ENCODE measurements around the gene CCNT2. TPM values are rescaled to one million over a fixed set of nuclear protein-coding genes. Genes with fewer than 3 reads are reported as not detected.

The CCNT2 gene
- total RNA-seq, 5 donors from 2014 or later (not counting 1 experiment from before 2014, with no cell fraction given) = 51.7 to 75.3 (median 62.6) TPM

DNA sequence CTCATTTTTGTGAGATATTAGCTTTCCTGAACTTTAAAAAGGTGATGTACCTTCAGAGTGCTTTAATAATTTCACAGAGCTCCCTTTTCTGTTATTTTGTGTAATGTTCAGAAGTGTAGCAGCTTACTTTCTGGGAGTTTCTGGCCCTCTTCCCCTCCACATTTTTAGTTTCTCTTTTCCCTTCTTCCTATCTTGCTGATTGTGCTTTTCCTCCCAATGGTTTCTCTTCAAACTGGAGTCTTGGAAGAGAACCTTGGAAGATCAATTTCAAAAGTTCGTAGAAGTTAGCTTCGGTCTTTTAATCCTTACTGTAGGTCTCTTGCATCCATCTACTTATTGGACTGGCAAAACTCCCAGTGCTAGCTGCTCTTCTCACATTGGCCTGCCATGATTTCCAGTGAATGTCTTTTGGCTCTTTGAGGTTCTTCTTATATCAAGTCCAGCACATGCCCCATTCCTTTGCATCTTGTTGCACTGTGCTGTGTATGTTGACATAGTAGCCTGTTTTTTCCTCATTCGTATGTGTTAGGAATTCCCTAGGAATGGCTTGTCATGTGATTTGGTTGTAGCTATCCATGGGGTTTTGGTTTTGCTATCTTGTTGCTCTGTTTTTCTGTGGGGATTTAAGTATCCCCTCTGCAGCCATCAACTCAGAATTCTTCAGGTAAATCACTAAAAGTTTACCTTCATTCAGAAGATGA is 7.8 kb downstream of the CCNT2 start:
- Mint-ChIP-seq H3K4me1 (peaks cover 74 to 87% (median 86%) of the 10 kb centered on the region in 3 donors), H3K9me3 (no peaks in the 10 kb centered on the region), H3K27me3 (no peaks in the 10 kb centered on the region), H3K4me3 (peak overlapping the region; percentile 11 to 60 (median 59)), H3K36me3 (peaks cover 31% of the 10 kb centered on the region), H3K27ac (peak overlapping the region; percentile 3 to 37)
- H3K36me3 ChIP-seq (ENCODE audit: control insufficient read depth in 2 of 2, extremely low read depth in 1 of 2, insufficient read depth in 1 of 2, low read length in 1 of 2) = peaks cover 3 to 25% of the 10 kb centered on the region in 2 donors
- ATAC-seq (replicated peaks in 1 of 4) = no peak
- POLR2A ChIA-PET = interaction anchor here in 1 of 2 donors (0.7 kb wide), 1 partner anchor 8 kb away, joined by 3 read pairs; the partner anchor contains the start of gene CCNT2
- peaks cover 23 to 24% of the 10 kb centered on the region in 2 experiments for H3K4me1 ChIP-seq (ENCODE audit: control insufficient read depth in 1 of 2, extremely low read depth in 1 of 2, insufficient read depth in 2 of 2, low read length in 2 of 2)
- no peak overlapping the region for H3K27ac ChIP-seq (ENCODE audit: low read length)
- no peaks in the 10 kb centered on the region for H3K9me3 ChIP-seq
- 91% methylated on average over 3 of the region's 3 CpGs for WGBS (ENCODE audit: insufficient coverage)
- CTCF ChIA-PET = interaction anchor here in 1 of 2 donors (1.1 kb wide), 1 partner anchor 8 kb away, joined by 3 read pairs; the partner anchor contains the start of gene CCNT2
- DNase-seq = no peak
- H3K27me3 ChIP-seq (replicated peaks in 1 of 2; ENCODE audit: control insufficient read depth in 2 of 2, extremely low read depth in 1 of 2, insufficient read depth in 2 of 2, low read length in 1 of 2) = no peaks in the 10 kb centered on the region
- no peak overlapping the region for H3K4me3 ChIP-seq (ENCODE audit: control insufficient read depth in 1 of 2, extremely low read depth in 1 of 2, low read length in 1 of 2)

DNA sequence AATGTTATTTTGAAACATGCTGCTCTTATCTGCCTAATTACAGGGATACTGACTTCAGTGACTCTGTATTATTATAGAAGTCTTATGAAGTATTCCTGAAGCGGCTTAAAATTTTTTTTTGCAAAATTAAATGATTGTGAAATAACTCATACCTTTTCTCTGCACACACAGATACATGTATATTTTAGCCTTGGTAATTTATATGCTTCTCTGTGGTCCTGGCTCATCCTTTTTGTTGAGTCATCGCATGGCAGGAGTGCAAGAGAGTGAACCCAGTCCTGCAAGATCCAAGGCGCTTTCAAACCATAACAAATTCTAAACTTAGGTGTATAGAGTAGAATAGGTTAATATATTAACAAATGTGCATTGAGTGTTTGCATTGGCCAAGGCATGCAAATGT is 8.6 kb downstream of the CCNT2 start:
- peaks cover 32% of the 10 kb centered on the region for H3K36me3 Mint-ChIP-seq
- peaks cover 73 to 87% (median 85%) of the 10 kb centered on the region in 3 donors for H3K4me1 Mint-ChIP-seq

DNA sequence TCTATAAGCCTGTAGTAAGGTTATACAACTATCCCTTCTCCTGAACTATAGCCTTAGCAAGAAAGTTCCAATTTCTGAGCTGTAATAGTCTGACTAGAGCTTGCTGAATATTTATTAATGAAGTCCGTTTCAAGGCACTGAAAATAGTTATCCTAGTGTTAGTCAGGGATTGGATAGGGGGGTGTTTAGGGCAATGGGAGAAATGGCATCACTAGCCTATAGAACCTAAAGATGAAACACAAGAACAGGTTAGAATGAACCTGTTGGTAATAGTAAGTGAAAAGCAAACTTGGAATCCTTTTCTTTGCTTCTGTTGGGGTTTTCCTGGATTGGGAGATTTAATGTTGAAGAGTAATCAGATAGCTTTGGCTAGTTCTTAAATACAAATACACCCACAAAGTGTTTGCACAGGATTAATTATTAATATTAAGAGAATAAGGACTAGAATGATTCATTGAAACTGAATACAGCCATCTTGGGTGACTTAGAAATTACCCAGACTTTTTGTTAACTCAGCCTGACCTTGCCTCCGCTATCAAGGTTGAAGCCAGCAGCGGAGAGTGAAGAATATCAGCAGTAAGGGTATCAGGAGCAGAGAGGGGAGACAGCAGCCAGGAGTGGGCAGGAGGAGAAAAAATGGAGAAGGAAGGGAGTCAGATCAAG is 14.4 kb downstream of the CCNT2 start:
- H3K27me3 ChIP-seq (replicated peaks in 1 of 2; ENCODE audit: control insufficient read depth in 2 of 2, extremely low read depth in 1 of 2, insufficient read depth in 2 of 2, low read length in 1 of 2) = no peaks in the 10 kb centered on the region
- peak overlapping the region in 1 of 3 donors; percentile 23 for H3K4me3 Mint-ChIP-seq
- ChIA-PET CTCF (interaction anchor here in 1 of 2 donors (1.0 kb wide), 1 partner anchor 34 kb away, joined by 3 read pairs; no protein-coding TSS in a partner anchor), POLR2A (interaction anchor here in 1 of 2 donors (1.2 kb wide), 1 partner anchor 89 kb away, joined by 3 read pairs; no protein-coding TSS in a partner anchor)
- H3K27ac ChIP-seq (ENCODE audit: low read length) = no peak overlapping the region
- H3K27ac Mint-ChIP-seq = no peak overlapping the region
- H3K4me3 ChIP-seq (ENCODE audit: control insufficient read depth in 1 of 2, extremely low read depth in 1 of 2, low read length in 1 of 2) = no peak overlapping the region
- no peak for ATAC-seq (replicated peaks in 1 of 4)
- peaks cover 13 to 25% of the 10 kb centered on the region in 2 experiments for H3K4me1 ChIP-seq (ENCODE audit: control insufficient read depth in 1 of 2, extremely low read depth in 1 of 2, insufficient read depth in 2 of 2, low read length in 2 of 2)
- no peaks in the 10 kb centered on the region for H3K27me3 Mint-ChIP-seq
- H3K36me3 ChIP-seq (ENCODE audit: control insufficient read depth in 2 of 2, extremely low read depth in 1 of 2, insufficient read depth in 1 of 2, low read length in 1 of 2) = peaks cover 0 to 6% of the 10 kb centered on the region in 2 donors
- 100% methylated on average over 3 of the region's 3 CpGs for WGBS (ENCODE audit: insufficient coverage)
- H3K9me3 ChIP-seq = no peaks in the 10 kb centered on the region
- H3K36me3 Mint-ChIP-seq = peaks cover 29% of the 10 kb centered on the region
- H3K4me1 Mint-ChIP-seq = peaks cover 66 to 77% (median 73%) of the 10 kb centered on the region in 3 donors
- H3K9me3 Mint-ChIP-seq = no peaks in the 10 kb centered on the region
- no peak for DNase-seq

More for the DNA sequence above, 8.6 kb downstream of the CCNT2 start:
- H3K27me3 Mint-ChIP-seq = no peaks in the 10 kb centered on the region
- CTCF ChIA-PET = interaction anchor here (1.1 to 1.3 kb wide), 4 partner anchors 9 to 523 kb away, joined by 3 to 4 read pairs (median 4); partner anchors contain the start of gene CCNT2 (in 1 of the 2)
- DNase-seq (no peak), ATAC-seq (replicated peaks in 1 of 4) (no peak)
- Histone ChIP-seq H3K4me1 (ENCODE audit: control insufficient read depth in 1 of 2, extremely low read depth in 1 of 2, insufficient read depth in 2 of 2, low read length in 2 of 2) (peaks cover 20 to 27% of the 10 kb centered on the region in 2 experiments), H3K27me3 (replicated peaks in 1 of 2; ENCODE audit: control insufficient read depth in 2 of 2, extremely low read depth in 1 of 2, insufficient read depth in 2 of 2, low read length in 1 of 2) (no peaks in the 10 kb centered on the region), H3K27ac (ENCODE audit: low read length) (no peak overlapping the region), H3K9me3 (no peaks in the 10 kb centered on the region), H3K36me3 (ENCODE audit: control insufficient read depth in 2 of 2, extremely low read depth in 1 of 2, insufficient read depth in 1 of 2, low read length in 1 of 2) (peaks cover 3 to 25% of the 10 kb centered on the region in 2 donors), H3K4me3 (ENCODE audit: control insufficient read depth in 1 of 2, extremely low read depth in 1 of 2, low read length in 1 of 2) (no peak overlapping the region)
- no peaks in the 10 kb centered on the region for H3K9me3 Mint-ChIP-seq
- H3K27ac Mint-ChIP-seq = no peak overlapping the region
- WGBS (ENCODE audit: insufficient coverage) = no CpG with 5 or more reads among the region's 3 CpGs
- H3K4me3 Mint-ChIP-seq = peak overlapping the region in 1 of 3 donors; percentile 60
- POLR2A ChIA-PET = interaction anchor here (0.6 to 0.8 kb wide), 4 partner anchors 8 to 964 kb away, joined by 3 to 4 read pairs (median 3); partner anchors contain the start of gene CCNT2 (in 1 of the 2)

DNA sequence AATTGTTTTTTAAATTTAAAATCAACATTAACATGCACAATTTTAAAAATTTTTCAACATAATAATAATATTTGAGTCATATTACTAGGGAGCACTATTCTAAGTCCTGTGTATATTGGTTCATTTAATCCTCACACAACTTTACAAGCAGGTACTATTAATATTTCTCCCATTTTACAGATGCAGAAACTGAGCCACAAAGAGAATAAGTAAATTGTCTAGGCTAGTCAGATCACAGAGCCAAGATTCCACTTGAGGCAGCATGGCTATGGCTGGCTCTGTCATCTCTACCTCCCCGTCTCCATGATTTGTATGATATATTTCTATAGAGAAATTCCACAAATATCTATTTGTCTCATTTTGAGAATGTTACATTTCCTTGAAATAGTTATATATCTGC is 15.1 kb downstream of the CCNT2 start:
- H3K4me1 ChIP-seq (ENCODE audit: control insufficient read depth in 1 of 2, extremely low read depth in 1 of 2, insufficient read depth in 2 of 2, low read length in 2 of 2) = peaks cover 13 to 22% of the 10 kb centered on the region in 2 experiments
- POLR2A ChIA-PET = no interaction called here
- CTCF ChIA-PET = no interaction called here
- ATAC-seq (replicated peaks in 1 of 4) (no peak), DNase-seq (no peak)
- no CpG with 5 or more reads among the region's 1 CpG for WGBS (ENCODE audit: insufficient coverage)
- H3K27ac Mint-ChIP-seq = no peak overlapping the region
- no peak overlapping the region for H3K4me3 ChIP-seq (ENCODE audit: control insufficient read depth in 1 of 2, extremely low read depth in 1 of 2, low read length in 1 of 2)
- peaks cover 67 to 78% (median 74%) of the 10 kb centered on the region in 3 donors for H3K4me1 Mint-ChIP-seq
- no peak overlapping the region for H3K27ac ChIP-seq (ENCODE audit: low read length)
- H3K4me3 Mint-ChIP-seq = peak overlapping the region in 1 of 3 donors; percentile 23
- peaks cover 0 to 10% of the 10 kb centered on the region in 2 donors for H3K36me3 ChIP-seq (ENCODE audit: control insufficient read depth in 2 of 2, extremely low read depth in 1 of 2, insufficient read depth in 1 of 2, low read length in 1 of 2)
- H3K36me3 Mint-ChIP-seq = peaks cover 31% of the 10 kb centered on the region
- H3K27me3 Mint-ChIP-seq = no peaks in the 10 kb centered on the region
- no peaks in the 10 kb centered on the region for H3K9me3 Mint-ChIP-seq
- no peaks in the 10 kb centered on the region for H3K9me3 ChIP-seq
- no peaks in the 10 kb centered on the region for H3K27me3 ChIP-seq (replicated peaks in 1 of 2; ENCODE audit: control insufficient read depth in 2 of 2, extremely low read depth in 1 of 2, insufficient read depth in 2 of 2, low read length in 1 of 2)

DNA sequence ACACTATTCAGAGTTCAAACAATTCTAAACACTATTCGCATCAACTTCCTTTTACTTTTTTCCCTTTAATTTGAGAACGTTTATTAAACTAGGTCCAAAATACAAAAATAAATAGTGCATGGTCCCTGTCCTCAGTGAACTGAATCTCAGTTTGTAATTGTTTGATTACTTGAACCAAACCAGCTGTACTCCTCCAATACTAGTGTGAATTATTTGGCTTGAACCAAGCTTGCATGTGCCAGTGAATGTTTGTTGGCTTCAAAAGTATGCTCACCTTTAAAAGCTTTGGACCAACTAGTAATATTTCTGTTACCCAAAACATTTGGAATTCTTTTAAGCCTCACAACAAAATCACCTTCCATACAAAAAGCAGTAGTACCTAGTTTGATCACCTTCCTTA is 15.5 kb downstream of the CCNT2 start:
- H3K27ac ChIP-seq (ENCODE audit: low read length) = no peak overlapping the region
- Mint-ChIP-seq H3K27ac (no peak overlapping the region), H3K4me3 (peak overlapping the region in 1 of 3 donors; percentile 10), H3K9me3 (no peaks in the 10 kb centered on the region), H3K4me1 (peaks cover 67 to 76% (median 74%) of the 10 kb centered on the region in 3 donors), H3K27me3 (no peaks in the 10 kb centered on the region), H3K36me3 (peaks cover 31% of the 10 kb centered on the region)
- DNase-seq = no peak
- H3K9me3 ChIP-seq = no peaks in the 10 kb centered on the region
- no peak for ATAC-seq (replicated peaks in 1 of 4)
- CTCF ChIA-PET = interaction anchor here in 1 of 2 donors (0.5 to 1.2 kb wide), 2 partner anchors 17 to 772 kb away, joined by 3 to 4 read pairs; no protein-coding TSS in a partner anchor
- peaks cover 0 to 13% of the 10 kb centered on the region in 2 donors for H3K36me3 ChIP-seq (ENCODE audit: control insufficient read depth in 2 of 2, extremely low read depth in 1 of 2, insufficient read depth in 1 of 2, low read length in 1 of 2)
- H3K4me3 ChIP-seq (ENCODE audit: control insufficient read depth in 1 of 2, extremely low read depth in 1 of 2, low read length in 1 of 2) = no peak overlapping the region
- H3K4me1 ChIP-seq (ENCODE audit: control insufficient read depth in 1 of 2, extremely low read depth in 1 of 2, insufficient read depth in 2 of 2, low read length in 2 of 2) = peaks cover 13 to 22% of the 10 kb centered on the region in 2 experiments
- no CpG with 5 or more reads among the region's 2 CpGs for WGBS (ENCODE audit: insufficient coverage)
- H3K27me3 ChIP-seq (replicated peaks in 1 of 2; ENCODE audit: control insufficient read depth in 2 of 2, extremely low read depth in 1 of 2, insufficient read depth in 2 of 2, low read length in 1 of 2) = no peaks in the 10 kb centered on the region
- POLR2A ChIA-PET = no interaction called here

DNA sequence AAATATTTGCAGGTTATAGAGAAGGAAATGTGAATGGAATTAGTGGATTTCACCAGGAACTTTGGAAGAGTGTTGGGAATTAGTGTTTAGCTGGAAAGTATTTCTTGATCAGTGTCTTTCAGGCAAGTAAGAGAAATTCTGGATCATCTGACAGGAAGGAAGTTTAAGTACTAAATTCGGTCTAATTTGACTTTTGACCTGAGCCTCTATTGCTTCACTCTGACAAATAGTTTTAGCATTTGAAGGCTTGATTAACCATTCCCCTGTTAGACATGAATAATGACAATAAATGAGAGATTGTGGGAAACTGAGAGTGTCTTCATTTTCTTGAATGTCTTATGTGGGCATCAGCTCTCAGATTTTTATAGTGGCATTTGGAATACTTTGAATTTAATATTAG is 16.0 kb downstream of the CCNT2 start:
- Mint-ChIP-seq H3K4me3 (peak overlapping the region in 1 of 3 donors; percentile 10), H3K27ac (peak overlapping the region; percentile 9 to 45), H3K9me3 (no peaks in the 10 kb centered on the region), H3K4me1 (peaks cover 66 to 73% (median 72%) of the 10 kb centered on the region in 3 donors), H3K27me3 (no peaks in the 10 kb centered on the region), H3K36me3 (peaks cover 32% of the 10 kb centered on the region)
- Histone ChIP-seq H3K9me3 (no peaks in the 10 kb centered on the region), H3K27ac (ENCODE audit: low read length) (no peak overlapping the region), H3K36me3 (ENCODE audit: control insufficient read depth in 2 of 2, extremely low read depth in 1 of 2, insufficient read depth in 1 of 2, low read length in 1 of 2) (peaks cover 2 to 18% of the 10 kb centered on the region in 2 donors), H3K4me3 (ENCODE audit: control insufficient read depth in 1 of 2, extremely low read depth in 1 of 2, low read length in 1 of 2) (no peak overlapping the region), H3K4me1 (ENCODE audit: control insufficient read depth in 1 of 2, extremely low read depth in 1 of 2, insufficient read depth in 2 of 2, low read length in 2 of 2) (peaks cover 13 to 19% of the 10 kb centered on the region in 2 experiments), H3K27me3 (replicated peaks in 1 of 2; ENCODE audit: control insufficient read depth in 2 of 2, extremely low read depth in 1 of 2, insufficient read depth in 2 of 2, low read length in 1 of 2) (no peaks in the 10 kb centered on the region)
- ChIA-PET POLR2A (no interaction called here), CTCF (interaction anchor here in 1 of 2 donors (0.5 to 1.2 kb wide), 2 partner anchors 17 to 771 kb away, joined by 3 to 4 read pairs; no protein-coding TSS in a partner anchor)
- no CpG with 5 or more reads among the region's 1 CpG for WGBS (ENCODE audit: insufficient coverage)
- DNase-seq (no peak), ATAC-seq (replicated peaks in 1 of 4) (no peak)
